NCI-H1092 (cell line): ENCODE data around the gene HDAC4.

Experiments
- DNase-seq: peaks from one replicate; lab custom pipeline; 2025; lab: John Stamatoyannopoulos, UW

HDAC4 gene

GRCh38 chr2:239200646-239201530 lies 199.9 kb downstream of the HDAC4 start:
- DNase-seq, result no peak

- no peak for DNase-seq
Measured at GRCh38 chr2:239199041-239199768, 201.6 kb downstream of the HDAC4 start.

- DNase-seq, result no peak
Measured at GRCh38 chr2:239198221-239198620, 202.6 kb downstream of the HDAC4 start.

- DNase-seq, result no peak
Measured at GRCh38 chr2:239197146-239197545, 203.7 kb downstream of the HDAC4 start.

- DNase-seq, result no peak
Measured at GRCh38 chr2:239196474-239197021, 204.3 kb downstream of the HDAC4 start.

- no peak for DNase-seq
Measured at GRCh38 chr2:239195992-239196391, 204.8 kb downstream of the HDAC4 start.

GRCh38 chr2:239195318-239195871 lies 205.4 kb downstream of the HDAC4 start:
- DNase-seq, result no peak

GRCh38 chr2:239194731-239195317 lies 206.0 kb downstream of the HDAC4 start:
- DNase-seq, result no peak

- DNase-seq, result no peak
Measured at GRCh38 chr2:239193925-239194677, 206.7 kb downstream of the HDAC4 start.

GRCh38 chr2:239193401-239193811 lies 207.4 kb downstream of the HDAC4 start:
- no peak for DNase-seq

- DNase-seq, result no peak
Measured at GRCh38 chr2:239192975-239193374, 207.8 kb downstream of the HDAC4 start.

- no peak for DNase-seq
Measured at GRCh38 chr2:239192456-239192855, 208.4 kb downstream of the HDAC4 start.

GRCh38 chr2:239190921-239191885 lies 209.6 kb downstream of the HDAC4 start:
- DNase-seq, result no peak

GRCh38 chr2:239190361-239190760 lies 210.5 kb downstream of the HDAC4 start:
- DNase-seq, result no peak

- no peak for DNase-seq
Measured at GRCh38 chr2:239189711-239190131, 211.1 kb downstream of the HDAC4 start.

GRCh38 chr2:239188536-239188935 lies 212.3 kb downstream of the HDAC4 start:
- DNase-seq, result no peak

- DNase-seq, result no peak
Measured at GRCh38 chr2:239187464-239188253, 213.2 kb downstream of the HDAC4 start.

GRCh38 chr2:239186516-239187357 lies 214.1 kb downstream of the HDAC4 start:
- no peak for DNase-seq
